ENCODE measurements around the gene ACTL8. TPM values are rescaled to one million over a fixed set of nuclear protein-coding genes. Genes with fewer than 3 reads are reported as not detected.

ACTL8 gene
- polyA plus RNA-seq, 2 of the 4 experiments (the other 2 are of a cell fraction): 0.30 to 1.3 TPM

GRCh38 chr1:17759114-17759513 lies 4.0 kb downstream of the ACTL8 start:
- Histone ChIP-seq H3K9me3 (peaks cover 26% of the 10 kb centered on the region), H3K4me2 (no peak overlapping the region), H3K4me3 (no peak overlapping the region), H3K4me1 (peaks cover 4% of the 10 kb centered on the region; the same call in 2 of the 3 replicates), H3K27ac (no peak overlapping the region)
- FAIRE-seq (no peak), ATAC-seq (0 out of 6 replicates have a peak, but pooled peaks of 1 of the 2 experiments have one; percentile 33), DNase-seq (ENCODE audit: low read depth in 1 of 2, low spot score in 1 of 2) (peak in 1 of 2 experiments; percentile 54)
- TF ChIP-seq MAFK (IDR thresholded peaks at IDR 0.05; ENCODE audit: partially characterized antibody): no peak
- no peak for TF ChIP-seq ZFP36 (IDR thresholded peaks at IDR 0.05; ENCODE audit: borderline replicate concordance, partially characterized antibody)
- TF ChIP-seq NPAS2 (CRISPR knock-in tag; IDR thresholded peaks at IDR 0.05; ENCODE audit: borderline replicate concordance): no peak
- TF ChIP-seq HES2 (IDR thresholded peaks at IDR 0.05): no peak
- TF ChIP-seq EHF (CRISPR knock-in tag; IDR thresholded peaks at IDR 0.05): no peak
- TF ChIP-seq MYC (IDR thresholded peaks at IDR 0.05; ENCODE audit: borderline replicate concordance, low read length): no peak
- no peak for TF ChIP-seq FOSB (CRISPR knock-in tag; IDR thresholded peaks at IDR 0.05)
- no peak for TF ChIP-seq MAZ (IDR thresholded peaks at IDR 0.05; ENCODE audit: borderline replicate concordance, low read depth, low read length)
- TF ChIP-seq CHD2 (IDR thresholded peaks at IDR 0.05; ENCODE audit: low read length, partially characterized antibody): no peak
- TF ChIP-seq HMGXB4 (CRISPR knock-in tag; IDR thresholded peaks at IDR 0.05; ENCODE audit: borderline replicate concordance): no peak
- TF ChIP-seq NFE2L2 (conservative IDR thresholded peaks at IDR 0.05; ENCODE audit: low read length): no peak
- TF ChIP-seq GATA3 (IDR thresholded peaks at IDR 0.05; ENCODE audit: borderline replicate concordance): no peak
- 0 out of 2 replicates have a peak, but pooled peaks have one; percentile 26 for TF ChIP-seq USF2 (IDR thresholded peaks at IDR 0.05)
- TF ChIP-seq BCL3 (IDR thresholded peaks at IDR 0.05): no peak
- TF ChIP-seq EP300 (IDR thresholded peaks at IDR 0.05): no peak
- TF ChIP-seq, protein P1, sequence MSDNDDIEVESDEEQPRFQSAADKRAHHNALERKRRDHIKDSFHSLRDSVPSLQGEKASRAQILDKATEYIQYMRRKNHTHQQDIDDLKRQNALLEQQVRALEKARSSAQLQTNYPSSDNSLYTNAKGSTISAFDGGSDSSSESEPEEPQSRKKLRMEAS (IDR thresholded peaks at IDR 0.05): peak; percentile 83
- 0 out of 2 replicates have a peak, but pooled peaks have one; percentile 20 for TF ChIP-seq BHLHE40 (IDR thresholded peaks at IDR 0.05; ENCODE audit: low read depth, low read length)
- no peak for TF ChIP-seq KDM5A (IDR thresholded peaks at IDR 0.05)
- no peak for TF ChIP-seq POLR2AphosphoS2 (conservative IDR thresholded peaks at IDR 0.05; ENCODE audit: low read length)
- no peak for TF ChIP-seq HOXA7 (CRISPR knock-in tag; IDR thresholded peaks at IDR 0.05)
- peak; percentile 20; the same call in 2 of the 3 replicates for TF ChIP-seq CTCF (IDR thresholded peaks at IDR 0.05)
- TF ChIP-seq, protein P2, sequence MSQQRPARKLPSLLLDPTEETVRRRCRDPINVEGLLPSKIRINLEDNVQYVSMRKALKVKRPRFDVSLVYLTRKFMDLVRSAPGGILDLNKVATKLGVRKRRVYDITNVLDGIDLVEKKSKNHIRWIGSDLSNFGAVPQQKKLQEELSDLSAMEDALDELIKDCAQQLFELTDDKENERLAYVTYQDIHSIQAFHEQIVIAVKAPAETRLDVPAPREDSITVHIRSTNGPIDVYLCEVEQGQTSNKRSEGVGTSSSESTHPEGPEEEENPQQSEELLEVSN (IDR thresholded peaks at IDR 0.05; ENCODE audit: borderline replicate concordance, low read depth): peak; percentile 49; the same call in 1 of the 2 replicates
- TF ChIP-seq ZNF302 (CRISPR knock-in tag; IDR thresholded peaks at IDR 0.05): no peak
- TF ChIP-seq RAD21 (conservative IDR thresholded peaks at IDR 0.05 in 1 of 2, IDR thresholded peaks at IDR 0.05 in 1 of 2): peak in 1 of 2 experiments; percentile 38; a peak in 2 of 5 replicates
- no peak for TF ChIP-seq SREBF2 (IDR thresholded peaks at IDR 0.05)
- no peak for TF ChIP-seq PBX3 (IDR thresholded peaks at IDR 0.05)
- no peak for TF ChIP-seq FOXS1 (CRISPR knock-in tag; IDR thresholded peaks at IDR 0.05)
- TF ChIP-seq, protein P3, sequence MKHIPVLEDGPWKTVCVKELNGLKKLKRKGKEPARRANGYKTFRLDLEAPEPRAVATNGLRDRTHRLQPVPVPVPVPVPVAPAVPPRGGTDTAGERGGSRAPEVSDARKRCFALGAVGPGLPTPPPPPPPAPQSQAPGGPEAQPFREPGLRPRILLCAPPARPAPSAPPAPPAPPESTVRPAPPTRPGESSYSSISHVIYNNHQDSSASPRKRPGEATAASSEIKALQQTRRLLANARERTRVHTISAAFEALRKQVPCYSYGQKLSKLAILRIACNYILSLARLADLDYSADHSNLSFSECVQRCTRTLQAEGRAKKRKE (CRISPR knock-in tag; IDR thresholded peaks at IDR 0.05; ENCODE audit: low read depth): no peak
- no peak for TF ChIP-seq JUNB (IDR thresholded peaks at IDR 0.05)
- TF ChIP-seq NR3C1 (IDR thresholded peaks at IDR 0.05): no peak
- no peak for TF ChIP-seq ESRRA (IDR thresholded peaks at IDR 0.05; ENCODE audit: borderline replicate concordance, low read length)
- no peak for TF ChIP-seq TP53 (CRISPR knock-in tag; IDR thresholded peaks at IDR 0.05)
- POLR2A ChIA-PET: no interaction called here
- CTCF ChIA-PET: interaction anchor here (0.8 to 1.5 kb wide), 2 partner anchors 14 to 24 kb away, joined by 3 to 4 read pairs; no protein-coding TSS in a partner anchor
- no CpG with 5 or more reads among the region's 7 CpGs for WGBS (ENCODE audit: missing lambda C conversion rate)
